Neural cell (in vitro differentiated cells): ENCODE data around the gene OR2L2. TPM values are rescaled to one million over a fixed set of nuclear protein-coding genes. Genes with fewer than 3 reads are reported as not detected.

Experiments used
- H2AFZ ChIP-seq: fragments of 200-600, 300-800 bp; sonication (generic), shearing (Covaris generic); 2 replicates; pipeline ENCODE4 v1.6.0; 2014; ENCODE audit warnings: low read depth, mild to moderate bottlenecking, antibody characterized with exemption, low read length, moderate library complexity
- H3F3A ChIP-seq: fragments of 200-600 bp; shearing (Covaris generic); 2 replicates; pipeline ENCODE4 v1.6.1; 2016; ENCODE audit warnings: mild to moderate bottlenecking, moderate library complexity, mixed read lengths, antibody characterized with exemption, low read length; ENCODE audit not compliant: insufficient read depth, poor library complexity, severe bottlenecking
- H3K27ac ChIP-seq: fragments of 200-600, 300-800 bp; sonication (generic), shearing (Covaris generic); 2 replicates; pipeline ENCODE4 v1.5.1; 2014; ENCODE audit warnings: mild to moderate bottlenecking, low read length, moderate library complexity
- H3K27me3 ChIP-seq: fragments of 300-800, 200-600 bp; sonication (generic), shearing (Covaris generic); 2 replicates; pipeline ENCODE4 v1.6.0; 2014; ENCODE audit warnings: mild to moderate bottlenecking, low read depth, low read length, moderate library complexity; ENCODE audit not compliant: insufficient read depth
- H3K36me3 ChIP-seq: fragments of 300-800, 200-600 bp; sonication (generic), shearing (Covaris generic); 2 replicates; pipeline ENCODE4 v1.5.1; 2014; ENCODE audit warnings: mild to moderate bottlenecking, antibody characterized with exemption, low read length, moderate library complexity; ENCODE audit not compliant: insufficient read depth
- H3K4me2 ChIP-seq: fragments of 300-800, 200-600 bp; sonication (generic), shearing (Covaris generic); 2 replicates; pipeline ENCODE4 v1.6.0; 2014; ENCODE audit warnings: mild to moderate bottlenecking, low read length
- H3K4me3 ChIP-seq: fragments of 300-800, 200-600 bp; sonication (generic), shearing (Covaris generic); 2 replicates; pipeline ENCODE4 v1.5.1; 2014; ENCODE audit warnings: mild to moderate bottlenecking, low read length, moderate library complexity
- H3K79me2 ChIP-seq: fragments of 200-600 bp; shearing (Covaris generic); replicated peaks from 2 replicates; pipeline ENCODE4 v1.6.0; 2014; ENCODE audit warnings: mild to moderate bottlenecking, low read length, moderate library complexity; ENCODE audit not compliant: insufficient read depth
- H3K9ac ChIP-seq: fragments of 300-800, 200-600 bp; sonication (generic), shearing (Covaris generic); 2 replicates; pipeline ENCODE4 v1.6.1; 2016; ENCODE audit warnings: mild to moderate bottlenecking, low read length, mixed read lengths
- H3K9me2 ChIP-seq: fragments of 200-600 bp; shearing (Covaris generic); 2 replicates; pipeline ENCODE4 v1.6.1; 2016; ENCODE audit warnings: mild to moderate bottlenecking, low read length, mixed read lengths; ENCODE audit not compliant: insufficient read depth
- H3K9me3 ChIP-seq: fragments of 200-600, 300-800 bp; sonication (generic), shearing (Covaris generic); 2 replicates; pipeline ENCODE4 v1.6.1; 2016; ENCODE audit warnings: mild to moderate bottlenecking, mixed run types, low read length, moderate library complexity, mixed read lengths
- H4K20me1 ChIP-seq: fragments of 200-600 bp; shearing (Covaris generic); 2 replicates; pipeline ENCODE4 v1.6.1; 2016; ENCODE audit warnings: mild to moderate bottlenecking, mixed run types; ENCODE audit not compliant: insufficient read depth
- EP300 ChIP-seq: fragments of 450-650 bp; conservative IDR thresholded peaks from 2 replicates; pipeline ENCODE4 v1.6.1; 2014; ENCODE audit warnings: antibody characterized with exemption, mild to moderate bottlenecking, moderate library complexity; ENCODE audit not compliant: poor library complexity, severe bottlenecking
- EZH2 ChIP-seq: fragments of 200-600, 300-800 bp; shearing (Covaris generic), sonication (generic); IDR thresholded peaks from 2 replicates; pipeline ENCODE4 v1.6.1; 2014; ENCODE audit warnings: antibody characterized with exemption, low read length, borderline replicate concordance, mild to moderate bottlenecking; ENCODE audit not compliant: insufficient read depth, poor library complexity, severe bottlenecking
- MXI1 ChIP-seq: fragments of 450-650 bp; conservative IDR thresholded peaks from 2 replicates; pipeline ENCODE4 v1.6.1; 2014; ENCODE audit warnings: antibody characterized with exemption, mild to moderate bottlenecking; ENCODE audit not compliant: poor library complexity, severe bottlenecking
- POLR2AphosphoS5 ChIP-seq: IDR thresholded peaks from 2 replicates; pipeline ENCODE4 v1.6.1; 2012
- RAD21 ChIP-seq: fragments of 450-650 bp; conservative IDR thresholded peaks from 2 replicates; pipeline ENCODE4 v1.6.1; 2014; ENCODE audit warnings: antibody characterized with exemption, mild to moderate bottlenecking, moderate library complexity
- SMC3 ChIP-seq: fragments of 450-650 bp; conservative IDR thresholded peaks from 2 replicates; pipeline ENCODE4 v1.6.1; 2014; ENCODE audit warnings: antibody characterized with exemption, mild to moderate bottlenecking, moderate library complexity; ENCODE audit not compliant: poor library complexity
- TAF1 ChIP-seq: IDR thresholded peaks from 2 replicates; pipeline ENCODE4 v1.6.1; 2012; ENCODE audit warnings: low read depth
- polyA plus RNA-seq: library from polyadenylated mRNA; depleted of rRNA; stranded (reverse); fragments of >200 nt; gene quantifications from 2 replicates; pipeline ENCODE4 v1.2.3, GENCODE V29; 2014
- TF ChIP-seq, protein P1 (sequence below): IDR thresholded peaks from 2 replicates; pipeline ENCODE4 v1.6.1; 2012; ENCODE audit warnings: borderline replicate concordance
- TF ChIP-seq, protein P2 (sequence below): fragments of 450-650 bp; IDR thresholded peaks from 2 replicates; pipeline ENCODE4 v1.5.1; 2014; ENCODE audit warnings: antibody characterized with exemption, mild to moderate bottlenecking, moderate library complexity; ENCODE audit not compliant: poor library complexity, severe bottlenecking

OR2L2 gene
- polyA plus RNA-seq, 1 donor from 2014 or later: not detected

DNA sequence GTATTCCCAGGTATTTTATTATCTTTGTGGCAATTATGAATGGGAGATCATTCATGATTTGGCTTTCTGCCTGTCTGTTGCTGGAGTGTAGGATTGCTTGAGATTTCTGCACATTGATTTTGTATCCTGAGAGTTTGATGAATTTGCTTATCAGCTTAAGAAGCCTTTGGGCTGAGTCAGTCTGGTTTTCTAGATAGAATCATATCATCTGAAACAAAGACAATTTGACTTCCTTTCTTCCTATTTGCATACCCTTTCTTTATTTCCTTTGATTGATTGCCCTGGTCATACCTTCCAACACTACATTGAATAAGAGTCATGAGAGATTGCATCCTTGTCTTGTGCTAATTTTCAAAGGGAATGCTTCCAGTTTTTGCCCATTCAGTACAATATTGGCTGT, 24.8 kb downstream of the OR2L2 start:
- Histone ChIP-seq H3K27me3 (no peaks in the 10 kb centered on the region), H3K4me2 (no peak overlapping the region), H3K79me2 (no peaks in the 10 kb centered on the region), H3K9me2 (no peaks in the 10 kb centered on the region), H3K4me3 (no peak overlapping the region), H3K36me3 (no peaks in the 10 kb centered on the region), H2AFZ (no peak overlapping the region), H3K27ac (no peak overlapping the region), H3K9me3 (no peaks in the 10 kb centered on the region), H3K9ac (no peak overlapping the region), H4K20me1 (no peaks in the 10 kb centered on the region), H3F3A (no peaks in the 10 kb centered on the region)
- TF ChIP-seq RAD21 (no peak), TAF1 (no peak)

DNA sequence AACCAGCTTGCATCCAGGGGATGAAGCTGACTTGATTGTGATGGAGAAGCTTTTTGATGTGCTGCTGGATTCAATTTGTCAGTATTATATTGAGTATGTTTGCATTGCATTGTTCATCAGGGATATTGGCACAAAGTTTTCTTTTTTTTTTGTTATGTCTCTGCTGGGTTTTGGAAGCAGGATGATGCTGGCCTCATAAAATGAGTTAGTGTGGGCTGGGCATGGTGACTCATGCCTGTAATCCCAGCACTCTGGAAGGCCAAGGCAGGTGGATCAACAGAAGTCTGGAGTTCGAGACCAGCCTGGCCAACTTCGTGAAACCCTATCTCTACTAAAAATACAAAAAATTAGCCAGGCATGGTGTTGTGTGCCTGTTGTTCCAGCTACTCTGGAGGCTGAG, 25.4 kb downstream of the OR2L2 start:
- Histone ChIP-seq H3K9me2 (no peaks in the 10 kb centered on the region), H2AFZ (no peak overlapping the region), H3K9me3 (no peaks in the 10 kb centered on the region), H3K36me3 (no peaks in the 10 kb centered on the region), H3K4me2 (no peak overlapping the region), H3K9ac (no peak overlapping the region), H3K27ac (no peak overlapping the region), H4K20me1 (no peaks in the 10 kb centered on the region), H3K27me3 (no peaks in the 10 kb centered on the region), H3K79me2 (no peaks in the 10 kb centered on the region), H3F3A (no peaks in the 10 kb centered on the region), H3K4me3 (no peak overlapping the region)
- no peak for TF ChIP-seq RAD21
- TF ChIP-seq, protein P1, sequence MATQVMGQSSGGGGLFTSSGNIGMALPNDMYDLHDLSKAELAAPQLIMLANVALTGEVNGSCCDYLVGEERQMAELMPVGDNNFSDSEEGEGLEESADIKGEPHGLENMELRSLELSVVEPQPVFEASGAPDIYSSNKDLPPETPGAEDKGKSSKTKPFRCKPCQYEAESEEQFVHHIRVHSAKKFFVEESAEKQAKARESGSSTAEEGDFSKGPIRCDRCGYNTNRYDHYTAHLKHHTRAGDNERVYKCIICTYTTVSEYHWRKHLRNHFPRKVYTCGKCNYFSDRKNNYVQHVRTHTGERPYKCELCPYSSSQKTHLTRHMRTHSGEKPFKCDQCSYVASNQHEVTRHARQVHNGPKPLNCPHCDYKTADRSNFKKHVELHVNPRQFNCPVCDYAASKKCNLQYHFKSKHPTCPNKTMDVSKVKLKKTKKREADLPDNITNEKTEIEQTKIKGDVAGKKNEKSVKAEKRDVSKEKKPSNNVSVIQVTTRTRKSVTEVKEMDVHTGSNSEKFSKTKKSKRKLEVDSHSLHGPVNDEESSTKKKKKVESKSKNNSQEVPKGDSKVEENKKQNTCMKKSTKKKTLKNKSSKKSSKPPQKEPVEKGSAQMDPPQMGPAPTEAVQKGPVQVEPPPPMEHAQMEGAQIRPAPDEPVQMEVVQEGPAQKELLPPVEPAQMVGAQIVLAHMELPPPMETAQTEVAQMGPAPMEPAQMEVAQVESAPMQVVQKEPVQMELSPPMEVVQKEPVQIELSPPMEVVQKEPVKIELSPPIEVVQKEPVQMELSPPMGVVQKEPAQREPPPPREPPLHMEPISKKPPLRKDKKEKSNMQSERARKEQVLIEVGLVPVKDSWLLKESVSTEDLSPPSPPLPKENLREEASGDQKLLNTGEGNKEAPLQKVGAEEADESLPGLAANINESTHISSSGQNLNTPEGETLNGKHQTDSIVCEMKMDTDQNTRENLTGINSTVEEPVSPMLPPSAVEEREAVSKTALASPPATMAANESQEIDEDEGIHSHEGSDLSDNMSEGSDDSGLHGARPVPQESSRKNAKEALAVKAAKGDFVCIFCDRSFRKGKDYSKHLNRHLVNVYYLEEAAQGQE: no peak
- TF ChIP-seq SMC3: no peak

DNA sequence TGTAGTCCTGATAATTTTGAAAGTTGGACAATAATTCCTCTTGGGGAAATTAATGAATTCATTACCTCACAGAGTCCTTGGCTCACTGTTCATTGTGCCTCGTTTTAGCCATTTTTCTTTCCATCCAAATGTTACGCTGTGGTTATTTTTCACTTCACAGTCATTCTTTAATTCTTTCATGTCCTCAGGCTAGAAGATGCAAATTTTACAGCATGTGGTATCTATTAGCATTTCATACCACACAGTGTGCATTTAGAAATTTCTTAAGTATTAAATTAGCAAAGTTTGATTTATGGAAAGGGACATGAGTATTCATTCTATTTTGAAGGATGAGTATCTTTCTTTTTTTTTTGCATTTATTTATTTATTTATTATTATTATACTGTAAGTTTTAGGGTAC, 35.2 kb downstream of the OR2L2 start:
- H3K4me3 ChIP-seq: no peak overlapping the region
- H3K9me2 ChIP-seq: no peaks in the 10 kb centered on the region
- no peak overlapping the region for H3K27ac ChIP-seq
- no peak overlapping the region for H2AFZ ChIP-seq
- no peaks in the 10 kb centered on the region for H4K20me1 ChIP-seq
- H3K27me3 ChIP-seq: no peaks in the 10 kb centered on the region
- no peaks in the 10 kb centered on the region for H3K79me2 ChIP-seq
- TF ChIP-seq RAD21 (no peak), EP300 (no peak), EZH2 (no peak), MXI1 (no peak), POLR2AphosphoS5 (no peak), TAF1 (no peak), SMC3 (no peak)
- TF ChIP-seq, protein P2, sequence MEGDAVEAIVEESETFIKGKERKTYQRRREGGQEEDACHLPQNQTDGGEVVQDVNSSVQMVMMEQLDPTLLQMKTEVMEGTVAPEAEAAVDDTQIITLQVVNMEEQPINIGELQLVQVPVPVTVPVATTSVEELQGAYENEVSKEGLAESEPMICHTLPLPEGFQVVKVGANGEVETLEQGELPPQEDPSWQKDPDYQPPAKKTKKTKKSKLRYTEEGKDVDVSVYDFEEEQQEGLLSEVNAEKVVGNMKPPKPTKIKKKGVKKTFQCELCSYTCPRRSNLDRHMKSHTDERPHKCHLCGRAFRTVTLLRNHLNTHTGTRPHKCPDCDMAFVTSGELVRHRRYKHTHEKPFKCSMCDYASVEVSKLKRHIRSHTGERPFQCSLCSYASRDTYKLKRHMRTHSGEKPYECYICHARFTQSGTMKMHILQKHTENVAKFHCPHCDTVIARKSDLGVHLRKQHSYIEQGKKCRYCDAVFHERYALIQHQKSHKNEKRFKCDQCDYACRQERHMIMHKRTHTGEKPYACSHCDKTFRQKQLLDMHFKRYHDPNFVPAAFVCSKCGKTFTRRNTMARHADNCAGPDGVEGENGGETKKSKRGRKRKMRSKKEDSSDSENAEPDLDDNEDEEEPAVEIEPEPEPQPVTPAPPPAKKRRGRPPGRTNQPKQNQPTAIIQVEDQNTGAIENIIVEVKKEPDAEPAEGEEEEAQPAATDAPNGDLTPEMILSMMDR: no peak
- TF ChIP-seq, protein P1: no peak
- no peaks in the 10 kb centered on the region for H3K9me3 ChIP-seq
- H3K9ac ChIP-seq: no peak overlapping the region
- no peaks in the 10 kb centered on the region for H3K36me3 ChIP-seq
- no peaks in the 10 kb centered on the region for H3F3A ChIP-seq
- H3K4me2 ChIP-seq: no peak overlapping the region
